Measurements from ENCODE around the gene PRSS56.

Gene PRSS56

GRCh38 chr2:232550354-232551249, 30.4 kb downstream of the PRSS56 start, which contains the start of the genes EIF4E2 and TIGD1:
TSS of gene EIF4E2 (plus strand) at chr2:232550689. CDS start at chr2:232550725, 36 bp downstream.
TSS of gene TIGD1 (minus strand) at chr2:232550557. CDS start at chr2:232549882, 675 bp downstream.
- Histone ChIP-seq H3K9me3 (ENCODE audit: control insufficient read depth, low read length) (peaks cover 3% of the 10 kb centered on the region), H2BK120ac (ENCODE audit: low read depth, low read length) (peak within 1 kb of the TSS; percentile 96), H3K4me2 (ENCODE audit: low read length, poor library complexity, severe bottlenecking) (peak within 1 kb of the TSS; percentile 67), H2AFZ (ENCODE audit: low read depth, low read length) (peak within 1 kb of the TSS; percentile 83), H4K91ac (ENCODE audit: low read length) (peak within 1 kb of the TSS; percentile 91), H3K4ac (ENCODE audit: low read depth in 1 of 2, low read length in 2 of 2) (peak within 1 kb of the TSS; percentile 80 to 89), H3K14ac (ENCODE audit: low read length in 2 of 2) (peak within 1 kb of the TSS in 1 of 2 experiments; percentile 92), H3K23ac (ENCODE audit: low read length in 2 of 2) (peak within 1 kb of the TSS in 1 of 2 experiments; percentile 79), H2BK15ac (ENCODE audit: low read depth, poor library complexity, severe bottlenecking) (peak within 1 kb of the TSS; percentile 88), H3K18ac (ENCODE audit: low read depth in 1 of 2, low read length in 2 of 2) (peak within 1 kb of the TSS; percentile 93 to 97), H3K4me1 (ENCODE audit: control insufficient read depth, insufficient read depth, low read depth, low read length) (peaks cover 4% of the 10 kb centered on the region), H2BK12ac (ENCODE audit: low read length in 2 of 2) (no peak within 1 kb of the TSS), H3K27me3 (ENCODE audit: control insufficient read depth in 1 of 2, insufficient read depth in 1 of 2, low read length in 2 of 2) (no peaks in the 10 kb centered on the region), H3K36me3 (ENCODE audit: control insufficient read depth in 1 of 2, insufficient read depth in 2 of 2, low read depth in 1 of 2, low read length in 2 of 2) (peaks cover 13 to 44% of the 10 kb centered on the region in 2 experiments), H3K4me3 (ENCODE audit: insufficient read depth in 1 of 2, low read depth in 1 of 2, low read length in 2 of 2) (peak within 1 kb of the TSS; percentile 88 to 98), H3K9ac (ENCODE audit: low read length) (peak within 1 kb of the TSS; percentile 99), H4K8ac (ENCODE audit: low read length) (peak within 1 kb of the TSS; percentile 89), H3K27ac (ENCODE audit: low read length, poor library complexity, severe bottlenecking) (peak within 1 kb of the TSS; percentile 86), H2BK5ac (ENCODE audit: low read depth, low read length, poor library complexity, severe bottlenecking) (peak within 1 kb of the TSS; percentile 90), H2AK5ac (ENCODE audit: low read length, severe bottlenecking) (no peak within 1 kb of the TSS), H3K79me1 (replicated peaks; ENCODE audit: low read length, poor library complexity, severe bottlenecking) (peaks cover 25% of the 10 kb centered on the region)
- WGBS: 0% methylated on average over 53 of the region's 81 CpGs
- peak; percentile 96 for DNase-seq

- 46% methylated on average over 2 of the region's 7 CpGs for WGBS
- peak overlapping the region in 1 of 2 experiments; percentile 92 for H3K14ac ChIP-seq (ENCODE audit: low read length in 2 of 2)
These were observed 31.1 kb downstream of the PRSS56 start for GRCh38 chr2:232551250-232551638.

GRCh38 chr2:232551776-232552175, 31.6 kb downstream of the PRSS56 start:
- Histone ChIP-seq H3K27ac (ENCODE audit: low read length, poor library complexity, severe bottlenecking) (no peak overlapping the region), H3K23ac (ENCODE audit: low read length in 2 of 2) (no peak overlapping the region), H3K4ac (ENCODE audit: low read depth in 1 of 2, low read length in 2 of 2) (no peak overlapping the region), H3K79me1 (replicated peaks; ENCODE audit: low read length, poor library complexity, severe bottlenecking) (peaks cover 17% of the 10 kb centered on the region), H3K4me2 (ENCODE audit: low read length, poor library complexity, severe bottlenecking) (peak overlapping the region; percentile 67), H3K9me3 (ENCODE audit: control insufficient read depth, low read length) (peaks cover 3% of the 10 kb centered on the region), H2BK15ac (ENCODE audit: low read depth, poor library complexity, severe bottlenecking) (no peak overlapping the region), H3K27me3 (ENCODE audit: control insufficient read depth in 1 of 2, insufficient read depth in 1 of 2, low read length in 2 of 2) (no peaks in the 10 kb centered on the region), H4K8ac (ENCODE audit: low read length) (no peak overlapping the region), H2BK120ac (ENCODE audit: low read depth, low read length) (no peak overlapping the region), H3K9ac (ENCODE audit: low read length) (peak overlapping the region; percentile 99), H2AK5ac (ENCODE audit: low read length, severe bottlenecking) (no peak overlapping the region), H2BK5ac (ENCODE audit: low read depth, low read length, poor library complexity, severe bottlenecking) (no peak overlapping the region), H3K14ac (ENCODE audit: low read length in 2 of 2) (no peak overlapping the region), H2BK12ac (ENCODE audit: low read length in 2 of 2) (no peak overlapping the region), H3K36me3 (ENCODE audit: control insufficient read depth in 1 of 2, insufficient read depth in 2 of 2, low read depth in 1 of 2, low read length in 2 of 2) (peaks cover 10 to 51% of the 10 kb centered on the region in 2 experiments), H3K4me1 (ENCODE audit: control insufficient read depth, insufficient read depth, low read depth, low read length) (peaks cover 4% of the 10 kb centered on the region), H3K18ac (ENCODE audit: low read depth in 1 of 2, low read length in 2 of 2) (no peak overlapping the region), H2AFZ (ENCODE audit: low read depth, low read length) (no peak overlapping the region), H3K4me3 (ENCODE audit: insufficient read depth in 1 of 2, low read depth in 1 of 2, low read length in 2 of 2) (peak overlapping the region in 1 of 2 experiments; percentile 98), H4K91ac (ENCODE audit: low read length) (no peak overlapping the region)
- 96% methylated on average over 4 of the region's 4 CpGs for WGBS
- no peak for DNase-seq

More at GRCh38 chr2:232551250-232551638, 31.1 kb downstream of the PRSS56 start:
- Histone ChIP-seq H3K4me3 (ENCODE audit: insufficient read depth in 1 of 2, low read depth in 1 of 2, low read length in 2 of 2) (peak overlapping the region; percentile 88 to 98), H3K9ac (ENCODE audit: low read length) (peak overlapping the region; percentile 99), H4K91ac (ENCODE audit: low read length) (no peak overlapping the region), H3K18ac (ENCODE audit: low read depth in 1 of 2, low read length in 2 of 2) (peak overlapping the region in 1 of 2 experiments; percentile 89), H2BK15ac (ENCODE audit: low read depth, poor library complexity, severe bottlenecking) (no peak overlapping the region), H3K27ac (ENCODE audit: low read length, poor library complexity, severe bottlenecking) (peak overlapping the region; percentile 60), H3K9me3 (ENCODE audit: control insufficient read depth, low read length) (peaks cover 3% of the 10 kb centered on the region), H3K4ac (ENCODE audit: low read depth in 1 of 2, low read length in 2 of 2) (peak overlapping the region; percentile 80 to 81), H4K8ac (ENCODE audit: low read length) (peak overlapping the region; percentile 89), H3K4me1 (ENCODE audit: control insufficient read depth, insufficient read depth, low read depth, low read length) (peaks cover 4% of the 10 kb centered on the region), H3K4me2 (ENCODE audit: low read length, poor library complexity, severe bottlenecking) (peak overlapping the region; percentile 67), H3K27me3 (ENCODE audit: control insufficient read depth in 1 of 2, insufficient read depth in 1 of 2, low read length in 2 of 2) (no peaks in the 10 kb centered on the region), H2BK120ac (ENCODE audit: low read depth, low read length) (no peak overlapping the region), H2AK5ac (ENCODE audit: low read length, severe bottlenecking) (no peak overlapping the region), H3K79me1 (replicated peaks; ENCODE audit: low read length, poor library complexity, severe bottlenecking) (peaks cover 21% of the 10 kb centered on the region), H2AFZ (ENCODE audit: low read depth, low read length) (peak overlapping the region; percentile 36), H3K23ac (ENCODE audit: low read length in 2 of 2) (no peak overlapping the region), H2BK5ac (ENCODE audit: low read depth, low read length, poor library complexity, severe bottlenecking) (no peak overlapping the region), H3K36me3 (ENCODE audit: control insufficient read depth in 1 of 2, insufficient read depth in 2 of 2, low read depth in 1 of 2, low read length in 2 of 2) (peaks cover 9 to 50% of the 10 kb centered on the region in 2 experiments), H2BK12ac (ENCODE audit: low read length in 2 of 2) (no peak overlapping the region)
- DNase-seq: no peak

- peaks cover 4% of the 10 kb centered on the region for H3K4me1 ChIP-seq (ENCODE audit: control insufficient read depth, insufficient read depth, low read depth, low read length)
- DNase-seq: no peak
- H4K8ac ChIP-seq (ENCODE audit: low read length): no peak overlapping the region
- H3K23ac ChIP-seq (ENCODE audit: low read length in 2 of 2): no peak overlapping the region
- 98% methylated on average over 3 of the region's 3 CpGs for WGBS
- H2BK12ac ChIP-seq (ENCODE audit: low read length in 2 of 2): no peak overlapping the region
- no peak overlapping the region for H2BK120ac ChIP-seq (ENCODE audit: low read depth, low read length)
- no peaks in the 10 kb centered on the region for H3K9me3 ChIP-seq (ENCODE audit: control insufficient read depth, low read length)
- no peak overlapping the region for H3K27ac ChIP-seq (ENCODE audit: low read length, poor library complexity, severe bottlenecking)
- H3K4ac ChIP-seq (ENCODE audit: low read depth in 1 of 2, low read length in 2 of 2): no peak overlapping the region
- H3K9ac ChIP-seq (ENCODE audit: low read length): no peak overlapping the region
- H3K4me3 ChIP-seq (ENCODE audit: insufficient read depth in 1 of 2, low read depth in 1 of 2, low read length in 2 of 2): no peak overlapping the region
- no peak overlapping the region for H3K4me2 ChIP-seq (ENCODE audit: low read length, poor library complexity, severe bottlenecking)
- H3K14ac ChIP-seq (ENCODE audit: low read length in 2 of 2): no peak overlapping the region
- H2AK5ac ChIP-seq (ENCODE audit: low read length, severe bottlenecking): no peak overlapping the region
- H2BK5ac ChIP-seq (ENCODE audit: low read depth, low read length, poor library complexity, severe bottlenecking): no peak overlapping the region
- peaks cover 14 to 84% of the 10 kb centered on the region in 2 experiments for H3K36me3 ChIP-seq (ENCODE audit: control insufficient read depth in 1 of 2, insufficient read depth in 2 of 2, low read depth in 1 of 2, low read length in 2 of 2)
- H2BK15ac ChIP-seq (ENCODE audit: low read depth, poor library complexity, severe bottlenecking): no peak overlapping the region
- H2AFZ ChIP-seq (ENCODE audit: low read depth, low read length): no peak overlapping the region
- no peak overlapping the region for H4K91ac ChIP-seq (ENCODE audit: low read length)
- no peaks in the 10 kb centered on the region for H3K27me3 ChIP-seq (ENCODE audit: control insufficient read depth in 1 of 2, insufficient read depth in 1 of 2, low read length in 2 of 2)
- H3K18ac ChIP-seq (ENCODE audit: low read depth in 1 of 2, low read length in 2 of 2): no peak overlapping the region
- H3K79me1 ChIP-seq (replicated peaks; ENCODE audit: low read length, poor library complexity, severe bottlenecking): peaks cover 16% of the 10 kb centered on the region
These were observed 36.2 kb downstream of the PRSS56 start for GRCh38 chr2:232556426-232556825.
